Adrenal gland (tissue), 5 donors: ENCODE results near the gene ADAMTSL1.

Experiments
- POLR2A ChIP-seq, 2 donors: fragments of 450-650 bp; IDR thresholded peaks; one replicate each; pipeline ENCODE4 v1.6.1; 2017; ENCODE audit warnings: antibody characterized with exemption in 2 of 2, mild to moderate bottlenecking in 2 of 2, moderate library complexity in 1 of 2
- TF ChIP-seq, protein P1 (sequence below), 6 experiments: fragments of 450-650 bp in 4 of 6; fragments of 200-600 bp in 2 of 6; sonication (generic) in 1 of 6; IDR thresholded peaks; 1 replicate in 5 of 6; 2 replicates in 1 of 6; pipeline versions ENCODE4 v1.5.1 to v1.8.0; 2016 to 2021; ENCODE audit warnings: antibody characterized with exemption in 6 of 6, mild to moderate bottlenecking in 2 of 6, moderate library complexity in 1 of 6
- donor health status: DM: no; HTN: no; CAD: no.

- TF ChIP-seq, protein P1, sequence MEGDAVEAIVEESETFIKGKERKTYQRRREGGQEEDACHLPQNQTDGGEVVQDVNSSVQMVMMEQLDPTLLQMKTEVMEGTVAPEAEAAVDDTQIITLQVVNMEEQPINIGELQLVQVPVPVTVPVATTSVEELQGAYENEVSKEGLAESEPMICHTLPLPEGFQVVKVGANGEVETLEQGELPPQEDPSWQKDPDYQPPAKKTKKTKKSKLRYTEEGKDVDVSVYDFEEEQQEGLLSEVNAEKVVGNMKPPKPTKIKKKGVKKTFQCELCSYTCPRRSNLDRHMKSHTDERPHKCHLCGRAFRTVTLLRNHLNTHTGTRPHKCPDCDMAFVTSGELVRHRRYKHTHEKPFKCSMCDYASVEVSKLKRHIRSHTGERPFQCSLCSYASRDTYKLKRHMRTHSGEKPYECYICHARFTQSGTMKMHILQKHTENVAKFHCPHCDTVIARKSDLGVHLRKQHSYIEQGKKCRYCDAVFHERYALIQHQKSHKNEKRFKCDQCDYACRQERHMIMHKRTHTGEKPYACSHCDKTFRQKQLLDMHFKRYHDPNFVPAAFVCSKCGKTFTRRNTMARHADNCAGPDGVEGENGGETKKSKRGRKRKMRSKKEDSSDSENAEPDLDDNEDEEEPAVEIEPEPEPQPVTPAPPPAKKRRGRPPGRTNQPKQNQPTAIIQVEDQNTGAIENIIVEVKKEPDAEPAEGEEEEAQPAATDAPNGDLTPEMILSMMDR (IDR thresholded peaks at IDR 0.05) = no peak
- TF ChIP-seq POLR2A (IDR thresholded peaks at IDR 0.05) = no peak
Measured at GRCh38 chr9:18726546-18726945, 252.6 kb downstream of the ADAMTSL1 start.
